PC-9 (cell line): ENCODE measurements around the gene MYO5C. TPM values are rescaled to one million over a fixed set of nuclear protein-coding genes. Genes with fewer than 3 reads are reported as not detected.

Experiments used
- Bru-seq: library from RNA; stranded (reverse); fragments of 400-500 nt; gene quantifications from one replicate; lab custom pipeline; 2021; lab: Mats Ljungman, UMichigan
- BruChase-seq, 2 experiments: library from RNA; stranded (reverse); fragments of 400-500 nt; gene quantifications; one replicate each; lab custom pipeline; 2021; lab: Mats Ljungman, UMichigan
- BruUV-seq: library from RNA; stranded (reverse); fragments of 400-500 nt; replicated peaks from 2 replicates; lab custom pipeline; 2021; lab: Mats Ljungman, UMichigan
- CTCF ChIA-PET: fragments of 300-600 bp; sonication (Branson Sonifier 250); formaldehyde crosslinking; loops from one replicate; lab custom pipeline; 2022; ENCODE audit warnings: antibody characterized with exemption; lab: Charles Lee
- POLR2A ChIA-PET: fragments of 300-600 bp; sonication (Branson Sonifier 250); formaldehyde crosslinking; loops from one replicate; lab custom pipeline; 2022; ENCODE audit warnings: antibody characterized with exemption; ENCODE audit not compliant: unreplicated experiment; lab: Charles Lee
- DNase-seq, 2 experiments: peaks; one replicate each; pipeline versions ENCODE4 v3.0.0 to v3.0.0-alpha.2; 2015 to 2022; ENCODE audit warnings: mixed read lengths in 1 of 2
- H2AFZ ChIP-seq: fragments of 200-600 bp; sonication (generic); 2 replicates; pipeline ENCODE4 v1.8.1; 2017; ENCODE audit warnings: antibody characterized with exemption
- H3F3A ChIP-seq: fragments of 200-600 bp; sonication (generic); 2 replicates; pipeline ENCODE4 v1.8.1; 2017; ENCODE audit warnings: antibody characterized with exemption, mild to moderate bottlenecking, low read depth; ENCODE audit not compliant: insufficient read depth
- H3K27ac ChIP-seq: fragments of 200-600 bp; sonication (generic); 2 replicates; pipeline ENCODE4 v1.6.1; 2016; ENCODE audit warnings: mixed run types
- H3K27me3 ChIP-seq: fragments of 200-600 bp; sonication (generic); 2 replicates; pipeline ENCODE4 v1.6.1; 2016; ENCODE audit warnings: low read depth, mixed run types; ENCODE audit not compliant: insufficient read depth
- H3K36me3 ChIP-seq: fragments of 200-600 bp; sonication (generic); 2 replicates; pipeline ENCODE4 v1.6.1; 2016; ENCODE audit warnings: low read depth, mixed run types
- H3K4me1 ChIP-seq: fragments of 200-600 bp; sonication (generic); replicated peaks from 2 replicates; pipeline ENCODE4 v1.6.1; 2016; ENCODE audit warnings: mixed run types; ENCODE audit not compliant: insufficient read depth
- H3K4me2 ChIP-seq: fragments of 200-600 bp; sonication (generic); 2 replicates; pipeline ENCODE4 v1.6.1; 2017; ENCODE audit warnings: mixed run types
- H3K4me3 ChIP-seq: fragments of 200-600 bp; sonication (generic); 2 replicates; pipeline ENCODE4 v1.6.1; 2016; ENCODE audit warnings: mixed run types
- H3K79me2 ChIP-seq: fragments of 200-600 bp; sonication (generic); 2 replicates; pipeline ENCODE4 v1.6.1; 2017; ENCODE audit warnings: low read depth, mixed run types
- H3K9me2 ChIP-seq: fragments of 200-600 bp; sonication (generic); 2 replicates; pipeline ENCODE4 v1.8.1; 2017; ENCODE audit warnings: mild to moderate bottlenecking; ENCODE audit not compliant: insufficient read depth
- H3K9me3 ChIP-seq: fragments of 200-600 bp; sonication (generic); 2 replicates; pipeline ENCODE4 v1.8.1; 2016; ENCODE audit warnings: low read depth; ENCODE audit not compliant: insufficient read depth
- H4K20me1 ChIP-seq: fragments of 200-600 bp; sonication (generic); 2 replicates; pipeline ENCODE4 v1.8.1; 2017; ENCODE audit not compliant: insufficient read depth
- EZH2 ChIP-seq: fragments of 200-600 bp; sonication (generic); IDR thresholded peaks from 2 replicates; pipeline ENCODE4 v1.8.0; 2017; ENCODE audit warnings: antibody characterized with exemption, low read depth
- intact Hi-C: fragments of 100-400 bp; cut with micrococcal nuclease; formaldehyde crosslinking; loops from one replicate; pipeline ENCODE4 v1.10.0; 2022; ENCODE audit not compliant: unreplicated experiment
- long read RNA-seq: library from polyadenylated mRNA; stranded (forward); transcript quantifications from one replicate; pipeline ENCODE4 v2.0.0, GENCODE V29; 2022
- total RNA-seq: library from RNA; stranded (reverse); gene quantifications from 2 replicates; pipeline ENCODE4 v1.2.3, GENCODE V29; 2021
- TF ChIP-seq, protein P1 (sequence below): fragments of 200-600 bp; sonication (generic); conservative IDR thresholded peaks from 2 replicates; pipeline ENCODE4 v1.6.1; 2017; ENCODE audit warnings: mixed run types, antibody characterized with exemption, mild to moderate bottlenecking, moderate library complexity

The MYO5C gene
- total RNA-seq (35.6 and 41.1 TPM in 2 replicates), Bru-seq, nascent RNA (percentile 76 among the genes with signal in this experiment), BruChase-seq, experiment 1, labeled RNA remaining after a 2-hour chase (percentile 81 among the genes with signal in this experiment), BruChase-seq, experiment 2, labeled RNA remaining after a 6-hour chase (percentile 78 among the genes with signal in this experiment)
- long read RNA-seq, full-length matches to known transcripts: 17 of 39 reads
- long read RNA-seq, partial matches to known transcripts: 11 of 39 reads
- long read RNA-seq, other reads (novel, unspliced or antisense): 11 of 39 reads

GRCh38 chr15:52295421-52296001 lies at the start of gene MYO5C:
MYO5C (minus strand) TSS chr15:52295804; CDS start chr15:52295636, 168 bp downstream.
- intact Hi-C loops: no loop called here
- Histone ChIP-seq H3F3A (no peaks in the 10 kb centered on the region), H4K20me1 (no peaks in the 10 kb centered on the region), H3K27me3 (no peaks in the 10 kb centered on the region), H3K27ac (peak within 1 kb of the TSS; percentile 24; the same call in 1 of the 2 replicates), H3K79me2 (peaks cover 15% of the 10 kb centered on the region), H3K9me2 (no peaks in the 10 kb centered on the region), H2AFZ (peak within 1 kb of the TSS; percentile 87), H3K4me1 (peaks cover 19% of the 10 kb centered on the region), H3K4me2 (peak within 1 kb of the TSS; percentile 97), H3K9me3 (no peaks in the 10 kb centered on the region), H3K4me3 (peak within 1 kb of the TSS; percentile 86), H3K36me3 (no peaks in the 10 kb centered on the region)
- CTCF ChIA-PET: no interaction called here
- no TSS peak for BruUV-seq
- TF ChIP-seq, protein P1, sequence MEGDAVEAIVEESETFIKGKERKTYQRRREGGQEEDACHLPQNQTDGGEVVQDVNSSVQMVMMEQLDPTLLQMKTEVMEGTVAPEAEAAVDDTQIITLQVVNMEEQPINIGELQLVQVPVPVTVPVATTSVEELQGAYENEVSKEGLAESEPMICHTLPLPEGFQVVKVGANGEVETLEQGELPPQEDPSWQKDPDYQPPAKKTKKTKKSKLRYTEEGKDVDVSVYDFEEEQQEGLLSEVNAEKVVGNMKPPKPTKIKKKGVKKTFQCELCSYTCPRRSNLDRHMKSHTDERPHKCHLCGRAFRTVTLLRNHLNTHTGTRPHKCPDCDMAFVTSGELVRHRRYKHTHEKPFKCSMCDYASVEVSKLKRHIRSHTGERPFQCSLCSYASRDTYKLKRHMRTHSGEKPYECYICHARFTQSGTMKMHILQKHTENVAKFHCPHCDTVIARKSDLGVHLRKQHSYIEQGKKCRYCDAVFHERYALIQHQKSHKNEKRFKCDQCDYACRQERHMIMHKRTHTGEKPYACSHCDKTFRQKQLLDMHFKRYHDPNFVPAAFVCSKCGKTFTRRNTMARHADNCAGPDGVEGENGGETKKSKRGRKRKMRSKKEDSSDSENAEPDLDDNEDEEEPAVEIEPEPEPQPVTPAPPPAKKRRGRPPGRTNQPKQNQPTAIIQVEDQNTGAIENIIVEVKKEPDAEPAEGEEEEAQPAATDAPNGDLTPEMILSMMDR: no peak
- TF ChIP-seq EZH2: no peak
- POLR2A ChIA-PET: no interaction called here
- DNase-seq: peak; percentile 69 to 90

- no peak overlapping the region for H2AFZ ChIP-seq
- no peaks in the 10 kb centered on the region for H3K79me2 ChIP-seq
- no peaks in the 10 kb centered on the region for H3F3A ChIP-seq
- DNase-seq: no peak
- H3K4me3 ChIP-seq: no peak overlapping the region
- no peaks in the 10 kb centered on the region for H3K36me3 ChIP-seq
- H4K20me1 ChIP-seq: no peaks in the 10 kb centered on the region
- ChIA-PET CTCF (no interaction called here), POLR2A (no interaction called here)
- TF ChIP-seq EZH2: no peak
- TF ChIP-seq, protein P1: no peak
- H3K9me3 ChIP-seq: no peaks in the 10 kb centered on the region
- no peak overlapping the region for H3K4me2 ChIP-seq
- H3K27ac ChIP-seq: no peak overlapping the region
- H3K9me2 ChIP-seq: no peaks in the 10 kb centered on the region
- intact Hi-C loops: no loop called here
- no peaks in the 10 kb centered on the region for H3K27me3 ChIP-seq
- no peaks in the 10 kb centered on the region for H3K4me1 ChIP-seq
- BruUV-seq: no TSS peak
These were observed 49.0 kb upstream of the MYO5C start for GRCh38 chr15:52344592-52344991.

DNA sequence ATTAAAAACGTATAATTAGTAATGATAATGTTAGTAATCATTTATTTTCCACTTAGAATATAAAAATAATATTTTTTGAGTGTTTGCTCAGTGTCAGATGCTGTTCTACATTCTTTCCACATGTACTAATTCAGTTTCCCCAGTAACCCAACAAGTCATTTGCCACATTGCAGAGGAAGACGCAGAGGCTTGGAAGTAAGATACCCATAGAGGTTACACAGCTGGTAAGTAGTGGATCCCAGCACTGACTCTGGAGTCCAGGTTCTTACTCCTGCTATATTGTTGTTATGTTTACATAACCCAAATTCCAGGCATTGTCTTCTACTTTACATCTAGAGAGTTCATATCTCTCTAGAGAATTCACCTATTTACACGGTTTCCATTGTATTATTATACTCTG lies 48.2 kb upstream of the MYO5C start:
- ChIA-PET POLR2A (interaction anchor here (0.6 kb wide), 1 partner anchor 32 kb away, joined by 10 read pairs; no protein-coding TSS in a partner anchor), CTCF (no interaction called here)
- no TSS peak for BruUV-seq

More for the DNA sequence above, 48.2 kb upstream of the MYO5C start:
- Histone ChIP-seq H3K9me3 (no peaks in the 10 kb centered on the region), H4K20me1 (no peaks in the 10 kb centered on the region), H3K4me2 (no peak overlapping the region), H3K79me2 (no peaks in the 10 kb centered on the region), H3K36me3 (no peaks in the 10 kb centered on the region), H3K9me2 (no peaks in the 10 kb centered on the region), H3K4me3 (no peak overlapping the region), H2AFZ (no peak overlapping the region), H3K27ac (no peak overlapping the region), H3K4me1 (no peaks in the 10 kb centered on the region), H3F3A (no peaks in the 10 kb centered on the region), H3K27me3 (no peaks in the 10 kb centered on the region)
- intact Hi-C loops: no loop called here
- TF ChIP-seq, protein P1: no peak
- TF ChIP-seq EZH2: no peak
- no peak for DNase-seq
